ENCODE results near the gene P4HA1.
A peak's percentile ranks its signal among the peaks of the same experiment; 100 is the strongest.
"Not testable (repeated sequence)": the region's sequence is repeated elsewhere in the genome, so short reads cannot be mapped to it uniquely, and the experiment has no call there.

Gene P4HA1

GRCh38 chr10:73113551-73113950 lies 16.9 kb upstream of the P4HA1 start:
- TF ChIP-seq CTCF (IDR thresholded peaks at IDR 0.05; ENCODE audit: control extremely low read depth, extremely low read depth, low read depth, missing control alignments), result no peak
- ChIA-PET CTCF (interaction anchor here (1.1 to 3.3 kb wide), 4 partner anchors 11 to 45 kb away, joined by 3 to 16 read pairs (median 5); partner anchors contain the start of gene P4HA1), POLR2A (interaction anchor here (1.1 to 1.2 kb wide), 2 partner anchors 17 to 18 kb away, joined by 5 to 6 read pairs; partner anchors contain the start of gene P4HA1)
- no peak for DNase-seq (ENCODE audit: extremely low spot score)

GRCh38 chr10:73112032-73112431 lies 15.4 kb upstream of the P4HA1 start:
- not testable (repeated sequence) for DNase-seq (ENCODE audit: extremely low spot score)
- CTCF ChIA-PET, result interaction anchor here (1.7 to 5.8 kb wide), 3 partner anchors 12 to 47 kb away, joined by 4 to 70 read pairs (median 10); partner anchors contain the start of gene P4HA1
- POLR2A ChIA-PET, result interaction anchor here (2.5 kb wide), 1 partner anchor 16 kb away, joined by 30 read pairs; the partner anchor contains the start of gene P4HA1

GRCh38 chr10:73110345-73110849 lies 13.7 kb upstream of the P4HA1 start, which contains the start of gene NUDT13:
NUDT13 (plus strand) TSS chr10:73110455; CDS start chr10:73114366, 3,911 bp downstream.
- TF ChIP-seq CTCF (IDR thresholded peaks at IDR 0.05; ENCODE audit: control extremely low read depth, extremely low read depth, low read depth, missing control alignments), result no peak
- ChIA-PET POLR2A (interaction anchor here (2.0 to 2.5 kb wide), 2 partner anchors 11 to 14 kb away, joined by 5 to 30 read pairs; partner anchors contain the start of gene P4HA1), CTCF (interaction anchor here (0.8 to 5.8 kb wide), 6 partner anchors 12 to 58 kb away, joined by 4 to 70 read pairs (median 6); partner anchors contain the start of gene P4HA1)
- peak; percentile 68 for DNase-seq (ENCODE audit: extremely low spot score)

GRCh38 chr10:73109248-73109652 lies 12.6 kb upstream of the P4HA1 start:
- DNase-seq (ENCODE audit: extremely low spot score), result not testable (repeated sequence)
- ChIA-PET CTCF (interaction anchor here (1.6 to 5.8 kb wide), 3 partner anchors 11 to 30 kb away, joined by 4 to 70 read pairs (median 6); partner anchors contain the start of gene P4HA1), POLR2A (interaction anchor here (2.0 kb wide), 1 partner anchor 9 kb away, joined by 5 read pairs; no protein-coding TSS in a partner anchor)

GRCh38 chr10:73106301-73106700 lies 9.6 kb upstream of the P4HA1 start:
- CTCF ChIA-PET, result interaction anchor here (1.0 to 1.5 kb wide), 2 partner anchors 9 to 11 kb away, joined by 3 read pairs; partner anchors contain the start of gene P4HA1

GRCh38 chr10:73099141-73099540 lies 2.5 kb upstream of the P4HA1 start:
- ChIA-PET POLR2A (interaction anchor here (1.6 kb wide), 1 partner anchor 11 kb away, joined by 5 read pairs; the partner anchor contains the start of gene NUDT13), CTCF (interaction anchor here (0.9 to 10.7 kb wide), 4 partner anchors 11 to 544 kb away, joined by 3 to 101 read pairs (median 36); partner anchors contain the start of gene NUDT13)
- no peak for DNase-seq (ENCODE audit: extremely low spot score)
- TF ChIP-seq CTCF (IDR thresholded peaks at IDR 0.05; ENCODE audit: control extremely low read depth, extremely low read depth, low read depth, missing control alignments), result no peak

More at GRCh38 chr10:73106301-73106700, 9.6 kb upstream of the P4HA1 start:
- POLR2A ChIA-PET, result no interaction called here
- TF ChIP-seq CTCF (IDR thresholded peaks at IDR 0.05; ENCODE audit: control extremely low read depth, extremely low read depth, low read depth, missing control alignments), result no peak
- no peak for DNase-seq (ENCODE audit: extremely low spot score)

GRCh38 chr10:73097305-73097670 lies 622 bp upstream of the P4HA1 start:
- no peak for TF ChIP-seq CTCF (IDR thresholded peaks at IDR 0.05; ENCODE audit: control extremely low read depth, extremely low read depth, low read depth, missing control alignments)
- POLR2A ChIA-PET, result interaction anchor here (0.5 to 3.6 kb wide), 26 partner anchors 10 to 1729 kb away, joined by 3 to 30 read pairs (median 6); partner anchors contain the start of genes DNAJC9, ECD, FAM149B1 and NUDT13
- CTCF ChIA-PET, result interaction anchor here (0.6 to 10.7 kb wide), 20 partner anchors 9 to 840 kb away, joined by 3 to 101 read pairs (median 4); partner anchors contain the start of gene NUDT13
- DNase-seq (ENCODE audit: extremely low spot score), result no peak
